H9 (cell line): ENCODE data around the gene ANP32A. TPM values are rescaled to one million over a fixed set of nuclear protein-coding genes. Genes with fewer than 3 reads are reported as not detected.

Source experiments
- DNase-seq: peaks from one replicate; pipeline ENCODE4 v3.0.0-alpha.2; 2017
- H2AFZ ChIP-seq: one replicate; pipeline ENCODE4 v1.6.1; 2013; ENCODE audit warnings: mild to moderate bottlenecking, low read length, control low read depth, moderate library complexity
- H2AK5ac ChIP-seq: 2 replicates; pipeline ENCODE4 v1.6.1; 2013; ENCODE audit warnings: low read length, control low read depth, mixed read lengths; ENCODE audit not compliant: insufficient read length
- H2BK120ac ChIP-seq: one replicate; pipeline ENCODE4 v1.6.1; 2013; ENCODE audit warnings: low read depth, mild to moderate bottlenecking, low read length, control low read depth, inconsistent platforms; ENCODE audit not compliant: poor library complexity, severe bottlenecking
- H2BK12ac ChIP-seq: 2 replicates; pipeline ENCODE4 v1.6.1; 2013; ENCODE audit warnings: low read length, control low read depth, mixed read lengths, low read depth; ENCODE audit not compliant: insufficient read length
- H2BK15ac ChIP-seq: 2 replicates; pipeline ENCODE4 v1.6.1; 2013; ENCODE audit warnings: low read depth, low read length, control low read depth
- H2BK20ac ChIP-seq: one replicate; pipeline ENCODE4 v1.6.1; 2013; ENCODE audit warnings: low read depth, mild to moderate bottlenecking, low read length, control low read depth, inconsistent platforms; ENCODE audit not compliant: poor library complexity, severe bottlenecking
- H2BK5ac ChIP-seq: 2 replicates; pipeline ENCODE4 v1.6.1; 2013; ENCODE audit warnings: low read length, control low read depth, mixed read lengths; ENCODE audit not compliant: insufficient read length
- H3K14ac ChIP-seq: 2 replicates; pipeline ENCODE4 v1.6.1; 2013; ENCODE audit warnings: low read length, control low read depth; ENCODE audit not compliant: insufficient read depth
- H3K18ac ChIP-seq: 2 replicates; pipeline ENCODE4 v1.6.1; 2013; ENCODE audit warnings: low read depth, mild to moderate bottlenecking, mixed read lengths, low read length, control low read depth; ENCODE audit not compliant: insufficient read length
- H3K23ac ChIP-seq: 2 replicates; pipeline ENCODE4 v1.6.1; 2013; ENCODE audit warnings: low read length, control low read depth, mixed read lengths, low read depth; ENCODE audit not compliant: insufficient read length
- H3K23me2 ChIP-seq: 2 replicates; pipeline ENCODE4 v1.6.1; 2013; ENCODE audit warnings: low read depth, mild to moderate bottlenecking, mixed read lengths, low read length, control low read depth; ENCODE audit not compliant: insufficient read length, poor library complexity, severe bottlenecking
- H3K27ac ChIP-seq: 2 replicates; pipeline ENCODE4 v1.5.1; 2013; ENCODE audit warnings: low read length, control low read depth, mixed read lengths, low read depth; ENCODE audit not compliant: insufficient read length
- H3K27me3 ChIP-seq: 2 replicates; pipeline ENCODE4 v1.6.1; 2013; ENCODE audit warnings: low read length, control low read depth, inconsistent platforms; ENCODE audit not compliant: insufficient read depth
- H3K4ac ChIP-seq: 2 replicates; pipeline ENCODE4 v1.6.1; 2013; ENCODE audit warnings: low read depth, mild to moderate bottlenecking, control low read depth, inconsistent platforms, low read length, moderate library complexity
- H3K4me1 ChIP-seq: 2 replicates; pipeline ENCODE4 v1.6.1; 2013; ENCODE audit warnings: low read length, control low read depth, inconsistent platforms; ENCODE audit not compliant: insufficient read depth
- H3K4me2 ChIP-seq: 2 replicates; pipeline ENCODE4 v1.6.1; 2013; ENCODE audit warnings: low read length, control low read depth, mixed read lengths; ENCODE audit not compliant: insufficient read length, insufficient read depth
- H3K56ac ChIP-seq: 2 replicates; pipeline ENCODE4 v1.6.1; 2013; ENCODE audit warnings: low read depth, mild to moderate bottlenecking, mixed read lengths, low read length, control low read depth; ENCODE audit not compliant: insufficient read length
- H3K79me1 ChIP-seq: 2 replicates; pipeline ENCODE4 v1.6.1; 2013; ENCODE audit warnings: low read depth, mild to moderate bottlenecking, moderate library complexity, low read length, control low read depth, inconsistent platforms; ENCODE audit not compliant: insufficient read depth, poor library complexity, severe bottlenecking
- H3K79me2 ChIP-seq: 2 replicates; pipeline ENCODE4 v1.6.1; 2013; ENCODE audit warnings: low read length, control low read depth, inconsistent platforms; ENCODE audit not compliant: insufficient read depth
- H3K9ac ChIP-seq: 2 replicates; pipeline ENCODE4 v1.6.1; 2013; ENCODE audit warnings: low read length, control low read depth, mixed read lengths; ENCODE audit not compliant: insufficient read length; ENCODE audit errors: extremely low read depth
- H3K9me3 ChIP-seq: one replicate; pipeline ENCODE4 v1.6.1; 2013; ENCODE audit warnings: low read depth, low read length, inconsistent platforms; ENCODE audit not compliant: control insufficient read depth
- H3T11ph ChIP-seq: one replicate; pipeline ENCODE4 v1.6.1; 2013; ENCODE audit warnings: mild to moderate bottlenecking, low read length, control low read depth, inconsistent platforms
- H4K20me1 ChIP-seq: one replicate; pipeline ENCODE4 v1.6.1; 2013; ENCODE audit not compliant: control insufficient read depth, insufficient read length, insufficient read depth
- H4K5ac ChIP-seq: 2 replicates; pipeline ENCODE4 v1.6.1; 2013; ENCODE audit warnings: low read depth, mild to moderate bottlenecking, mixed read lengths, low read length, control low read depth; ENCODE audit not compliant: insufficient read length
- H4K8ac ChIP-seq: replicated peaks from 2 replicates; pipeline ENCODE4 v1.6.1; 2013; ENCODE audit warnings: low read length, control low read depth, mixed read lengths, low read depth; ENCODE audit not compliant: insufficient read length
- H4K91ac ChIP-seq: 2 replicates; pipeline ENCODE4 v1.6.1; 2013; ENCODE audit warnings: low read depth, mild to moderate bottlenecking, moderate library complexity, mixed read lengths, low read length, control low read depth; ENCODE audit not compliant: insufficient read length
- H3K27ac Mint-ChIP-seq, 3 experiments: 2 replicates in 2 of 3; 3 replicates in 1 of 3; pipeline ENCODE4 v1.8.0; 2020 to 2021; ENCODE audit warnings: mixed read lengths in 3 of 3, mild to moderate bottlenecking in 1 of 3, moderate library complexity in 1 of 3
- H3K27me3 Mint-ChIP-seq: 2 replicates; pipeline ENCODE4 v1.8.0; 2021; ENCODE audit warnings: low read depth, mild to moderate bottlenecking, moderate library complexity, mixed read lengths
- H3K36me3 Mint-ChIP-seq, 3 experiments: 2 replicates in 2 of 3; 3 replicates in 1 of 3; pipeline ENCODE4 v1.8.0; 2020 to 2021; ENCODE audit warnings: low read depth in 3 of 3, mixed read lengths in 3 of 3; ENCODE audit not compliant: insufficient read depth in 1 of 3
- H3K4me1 Mint-ChIP-seq, 2 experiments: 2 replicates each; pipeline ENCODE4 v1.8.0; 2020; ENCODE audit warnings: mixed read lengths in 2 of 2
- H3K4me3 Mint-ChIP-seq, 2 experiments: 2 replicates in 1 of 2; 3 replicates in 1 of 2; pipeline ENCODE4 v1.8.0; 2020 to 2021; ENCODE audit warnings: mild to moderate bottlenecking in 2 of 2, mixed read lengths in 2 of 2, moderate library complexity in 1 of 2
- H3K9me3 Mint-ChIP-seq, 2 experiments: 2 replicates in 1 of 2; 3 replicates in 1 of 2; pipeline ENCODE4 v1.8.0; 2020; ENCODE audit warnings: mild to moderate bottlenecking in 2 of 2, mixed read lengths in 2 of 2, moderate library complexity in 1 of 2
- WGBS: extraction: QIAGEN DNeasy Blood & Tissue Kit; methylation state at CpG from one replicate; pipeline ENCODE4 v1.1.7; 2013; ENCODE audit warnings: missing lambda C conversion rate, low lambda C conversion rate, mixed read lengths; ENCODE audit not compliant: insufficient read length; ENCODE audit errors: extremely low coverage; 5-methylcytosine and 5-hydroxymethylcytosine counted together
- total RNA-seq: library from RNA; stranded (reverse); gene quantifications from 2 replicates; pipeline ENCODE4 v1.2.1, GENCODE V29; 2021
- TF ChIP-seq, protein P1 (sequence below): fragments of 200-600 bp; sonication (generic); conservative IDR thresholded peaks from 3 replicates; pipeline ENCODE4 v1.8.0; 2021; ENCODE audit warnings: antibody characterized with exemption, mild to moderate bottlenecking

ANP32A gene
- total RNA-seq, 1 experiment from 2014 or later: 318 TPM

DNA sequence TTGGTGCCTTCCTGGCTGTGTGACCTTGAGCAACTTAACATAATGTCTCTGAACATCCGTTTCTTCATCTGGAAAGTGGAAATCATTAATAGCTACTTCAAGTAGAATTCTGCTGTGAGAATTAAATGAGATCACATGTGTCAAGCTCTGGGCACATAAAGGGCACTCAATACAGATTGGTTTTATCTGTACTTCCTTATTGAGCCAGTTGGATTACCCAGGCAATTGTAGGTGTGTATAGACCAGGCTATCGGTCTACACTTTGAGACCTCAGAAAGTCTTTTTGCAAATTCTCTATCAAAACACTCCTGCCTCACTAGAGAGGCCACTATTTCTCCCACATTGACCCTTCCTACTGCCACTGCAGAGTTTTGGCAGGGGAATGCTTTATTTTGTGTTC is 47.7 kb downstream of the ANP32A start:
- no peak overlapping the region for H3K4me3 Mint-ChIP-seq
- no peak overlapping the region for H2BK20ac ChIP-seq
- H3T11ph ChIP-seq: no peak overlapping the region
- no peak overlapping the region for H3K9ac ChIP-seq
- no peak overlapping the region for H3K56ac ChIP-seq
- H4K5ac ChIP-seq: no peak overlapping the region
- no peaks in the 10 kb centered on the region for H3K79me2 ChIP-seq
- no peaks in the 10 kb centered on the region for H3K23me2 ChIP-seq
- no peak overlapping the region for H3K14ac ChIP-seq
- no peaks in the 10 kb centered on the region for H3K9me3 ChIP-seq
- H3K4ac ChIP-seq: no peak overlapping the region
- H3K4me1 ChIP-seq: no peaks in the 10 kb centered on the region
- H3K18ac ChIP-seq: no peak overlapping the region
- no CpG with 5 or more reads among the region's 2 CpGs for WGBS
- H2AK5ac ChIP-seq: no peak overlapping the region
- peaks cover 16% of the 10 kb centered on the region for H3K27me3 Mint-ChIP-seq
- no peak for DNase-seq
- no peak overlapping the region for H4K8ac ChIP-seq
- H3K36me3 Mint-ChIP-seq: peaks cover 0 to 6% (median 2%) of the 10 kb centered on the region in 3 experiments; a peak in 2 of 7 replicates
- H3K79me1 ChIP-seq: no peaks in the 10 kb centered on the region
- H3K27me3 ChIP-seq: no peaks in the 10 kb centered on the region; the same call in 1 of the 2 replicates
- TF ChIP-seq, protein P1, sequence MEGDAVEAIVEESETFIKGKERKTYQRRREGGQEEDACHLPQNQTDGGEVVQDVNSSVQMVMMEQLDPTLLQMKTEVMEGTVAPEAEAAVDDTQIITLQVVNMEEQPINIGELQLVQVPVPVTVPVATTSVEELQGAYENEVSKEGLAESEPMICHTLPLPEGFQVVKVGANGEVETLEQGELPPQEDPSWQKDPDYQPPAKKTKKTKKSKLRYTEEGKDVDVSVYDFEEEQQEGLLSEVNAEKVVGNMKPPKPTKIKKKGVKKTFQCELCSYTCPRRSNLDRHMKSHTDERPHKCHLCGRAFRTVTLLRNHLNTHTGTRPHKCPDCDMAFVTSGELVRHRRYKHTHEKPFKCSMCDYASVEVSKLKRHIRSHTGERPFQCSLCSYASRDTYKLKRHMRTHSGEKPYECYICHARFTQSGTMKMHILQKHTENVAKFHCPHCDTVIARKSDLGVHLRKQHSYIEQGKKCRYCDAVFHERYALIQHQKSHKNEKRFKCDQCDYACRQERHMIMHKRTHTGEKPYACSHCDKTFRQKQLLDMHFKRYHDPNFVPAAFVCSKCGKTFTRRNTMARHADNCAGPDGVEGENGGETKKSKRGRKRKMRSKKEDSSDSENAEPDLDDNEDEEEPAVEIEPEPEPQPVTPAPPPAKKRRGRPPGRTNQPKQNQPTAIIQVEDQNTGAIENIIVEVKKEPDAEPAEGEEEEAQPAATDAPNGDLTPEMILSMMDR: no peak
- no peak overlapping the region for H3K23ac ChIP-seq
- peaks cover 11% of the 10 kb centered on the region in 2 experiments for H3K4me1 Mint-ChIP-seq
- H3K4me2 ChIP-seq: no peak overlapping the region
- H3K27ac Mint-ChIP-seq: no peak overlapping the region
- H4K20me1 ChIP-seq: no peaks in the 10 kb centered on the region
- no peak overlapping the region for H3K27ac ChIP-seq
- H2BK120ac ChIP-seq: no peak overlapping the region
- no peak overlapping the region for H2BK5ac ChIP-seq
- no peak overlapping the region for H2BK15ac ChIP-seq
- no peak overlapping the region for H4K91ac ChIP-seq
- no peaks in the 10 kb centered on the region; a peak in 1 of 5 replicates for H3K9me3 Mint-ChIP-seq
- no peak overlapping the region for H2BK12ac ChIP-seq
- H2AFZ ChIP-seq: no peak overlapping the region
